ENCODE data around the gene GNAI1. TPM values are rescaled to one million over a fixed set of nuclear protein-coding genes. Genes with fewer than 3 reads are reported as not detected.
A peak's percentile ranks its signal among the peaks of the same experiment; 100 is the strongest.

The GNAI1 gene
- total RNA-seq, 1 donor from 2014 or later, result 8.7 TPM

DNA sequence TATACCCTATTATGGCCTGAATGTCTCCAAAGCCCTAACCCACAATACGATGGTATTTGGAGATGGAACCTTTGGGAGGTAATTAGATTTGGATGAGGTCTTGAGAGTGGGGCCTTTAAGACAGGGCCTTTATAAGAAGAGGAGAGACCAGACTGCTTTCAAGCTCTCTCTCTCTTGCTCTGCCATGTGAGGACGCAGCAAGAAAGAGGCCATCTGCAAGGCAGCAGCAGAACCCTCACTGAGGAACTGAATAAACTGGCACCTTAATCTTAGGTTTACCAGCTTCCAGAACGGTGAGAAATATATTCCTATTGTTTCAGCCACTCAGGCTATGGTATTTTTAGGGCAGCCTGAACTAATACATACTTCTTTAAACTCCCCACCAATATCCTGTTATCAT, 2.0 kb upstream of the GNAI1 start:
- TF ChIP-seq, protein P1, sequence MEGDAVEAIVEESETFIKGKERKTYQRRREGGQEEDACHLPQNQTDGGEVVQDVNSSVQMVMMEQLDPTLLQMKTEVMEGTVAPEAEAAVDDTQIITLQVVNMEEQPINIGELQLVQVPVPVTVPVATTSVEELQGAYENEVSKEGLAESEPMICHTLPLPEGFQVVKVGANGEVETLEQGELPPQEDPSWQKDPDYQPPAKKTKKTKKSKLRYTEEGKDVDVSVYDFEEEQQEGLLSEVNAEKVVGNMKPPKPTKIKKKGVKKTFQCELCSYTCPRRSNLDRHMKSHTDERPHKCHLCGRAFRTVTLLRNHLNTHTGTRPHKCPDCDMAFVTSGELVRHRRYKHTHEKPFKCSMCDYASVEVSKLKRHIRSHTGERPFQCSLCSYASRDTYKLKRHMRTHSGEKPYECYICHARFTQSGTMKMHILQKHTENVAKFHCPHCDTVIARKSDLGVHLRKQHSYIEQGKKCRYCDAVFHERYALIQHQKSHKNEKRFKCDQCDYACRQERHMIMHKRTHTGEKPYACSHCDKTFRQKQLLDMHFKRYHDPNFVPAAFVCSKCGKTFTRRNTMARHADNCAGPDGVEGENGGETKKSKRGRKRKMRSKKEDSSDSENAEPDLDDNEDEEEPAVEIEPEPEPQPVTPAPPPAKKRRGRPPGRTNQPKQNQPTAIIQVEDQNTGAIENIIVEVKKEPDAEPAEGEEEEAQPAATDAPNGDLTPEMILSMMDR (IDR thresholded peaks at IDR 0.05), result no peak
- intact Hi-C loops (cut with DNase I), result loop anchor here (5.0 to 10.0 kb wide), 2 partner anchors 260 to 678 kb away; partner anchors contain the start of gene MAGI2
- Histone ChIP-seq H3K4me1 (peaks cover 0 to 11% of the 10 kb centered on the region in 2 donors), H3K27ac (peak overlapping the region in 1 of 2 donors; percentile 4), H3K36me3 (no peaks in the 10 kb centered on the region), H3K9me3 (no peaks in the 10 kb centered on the region), H3K4me3 (no peak overlapping the region), H3K27me3 (no peaks in the 10 kb centered on the region)
- no peak for DNase-seq (ENCODE audit: low spot score in 2 of 2)

DNA sequence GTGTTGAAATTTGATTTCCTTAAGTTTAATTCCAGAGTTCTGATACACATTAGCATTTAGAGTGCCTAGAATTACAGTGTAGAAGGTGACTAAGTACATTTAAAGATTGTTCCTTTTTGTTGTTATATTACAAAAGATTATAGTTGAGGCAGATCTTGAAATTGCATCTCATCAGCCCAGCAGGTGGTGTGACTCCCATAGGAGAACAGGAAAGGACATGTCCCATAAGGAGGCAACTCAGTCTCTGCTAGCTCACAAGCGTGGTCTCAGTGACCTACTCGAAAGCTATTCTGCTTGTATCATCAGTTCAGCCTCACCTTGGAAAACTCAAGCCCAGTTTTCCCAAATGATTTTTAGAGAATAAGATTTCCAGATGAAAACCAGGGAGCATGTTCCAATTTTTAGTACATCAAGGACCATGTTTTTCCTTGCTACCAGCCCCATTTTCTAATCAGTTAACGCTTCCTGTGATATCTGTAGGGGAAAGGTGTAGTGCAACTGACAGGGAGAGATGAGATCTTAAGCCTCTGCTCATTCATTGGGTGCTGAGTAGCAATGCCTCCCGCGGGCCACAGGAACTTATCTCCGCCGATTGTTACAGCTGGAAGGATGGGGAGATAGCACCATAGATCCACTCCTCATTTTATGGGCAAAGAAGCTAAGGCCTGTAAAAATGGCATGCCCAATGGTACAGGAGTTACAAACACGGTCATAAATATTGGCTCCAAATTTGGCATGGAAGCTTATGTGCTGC, 1.1 kb upstream of the GNAI1 start:
- peak overlapping the region in 1 of 2 donors; percentile 92 for H3K4me3 ChIP-seq
- DNase-seq (ENCODE audit: low spot score in 2 of 2), result no peak

DNA sequence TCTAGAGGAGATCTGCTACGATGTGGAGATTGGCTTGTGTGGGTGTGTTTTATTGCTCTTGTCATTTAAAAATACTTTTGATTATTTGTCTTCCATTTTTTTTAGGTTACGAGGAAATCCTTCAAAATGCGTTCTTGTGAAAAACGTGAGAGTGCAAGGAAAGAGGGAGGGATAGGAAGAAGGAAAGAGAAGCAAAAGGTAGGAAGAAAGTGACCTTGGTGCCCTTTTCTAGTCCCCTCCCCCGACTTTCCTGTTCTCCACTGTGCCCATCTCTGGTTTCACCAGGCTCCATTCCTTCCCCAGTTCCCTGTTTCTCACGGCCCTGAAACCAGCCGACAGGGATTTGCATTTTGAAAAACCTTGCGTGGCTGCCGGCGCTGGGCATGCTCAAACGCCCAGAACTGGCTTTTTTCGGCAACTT, 506 bp upstream of the GNAI1 start:
- DNase-seq (ENCODE audit: low spot score in 2 of 2), result no peak
- Histone ChIP-seq H3K27me3 (no peaks in the 10 kb centered on the region), H3K4me1 (peaks cover 0 to 19% of the 10 kb centered on the region in 2 donors), H3K4me3 (peak overlapping the region; percentile 64 to 92), H3K9me3 (no peaks in the 10 kb centered on the region), H3K27ac (peak overlapping the region; percentile 70 to 85), H3K36me3 (no peaks in the 10 kb centered on the region)
- intact Hi-C loops (cut with DNase I), result loop anchor here (5.0 to 10.0 kb wide), 2 partner anchors 258 to 679 kb away; partner anchors contain the start of gene MAGI2
- TF ChIP-seq, protein P1 (IDR thresholded peaks at IDR 0.05), result no peak

More for the DNA sequence above, 1.1 kb upstream of the GNAI1 start:
- intact Hi-C loops (cut with DNase I), result loop anchor here (5.0 to 10.0 kb wide), 2 partner anchors 259 to 679 kb away; partner anchors contain the start of gene MAGI2
- Histone ChIP-seq H3K36me3 (no peaks in the 10 kb centered on the region), H3K9me3 (no peaks in the 10 kb centered on the region), H3K4me1 (peaks cover 0 to 14% of the 10 kb centered on the region in 2 donors), H3K27ac (peak overlapping the region; percentile 70 to 85), H3K27me3 (no peaks in the 10 kb centered on the region)
- TF ChIP-seq, protein P1 (IDR thresholded peaks at IDR 0.05), result no peak

DNA sequence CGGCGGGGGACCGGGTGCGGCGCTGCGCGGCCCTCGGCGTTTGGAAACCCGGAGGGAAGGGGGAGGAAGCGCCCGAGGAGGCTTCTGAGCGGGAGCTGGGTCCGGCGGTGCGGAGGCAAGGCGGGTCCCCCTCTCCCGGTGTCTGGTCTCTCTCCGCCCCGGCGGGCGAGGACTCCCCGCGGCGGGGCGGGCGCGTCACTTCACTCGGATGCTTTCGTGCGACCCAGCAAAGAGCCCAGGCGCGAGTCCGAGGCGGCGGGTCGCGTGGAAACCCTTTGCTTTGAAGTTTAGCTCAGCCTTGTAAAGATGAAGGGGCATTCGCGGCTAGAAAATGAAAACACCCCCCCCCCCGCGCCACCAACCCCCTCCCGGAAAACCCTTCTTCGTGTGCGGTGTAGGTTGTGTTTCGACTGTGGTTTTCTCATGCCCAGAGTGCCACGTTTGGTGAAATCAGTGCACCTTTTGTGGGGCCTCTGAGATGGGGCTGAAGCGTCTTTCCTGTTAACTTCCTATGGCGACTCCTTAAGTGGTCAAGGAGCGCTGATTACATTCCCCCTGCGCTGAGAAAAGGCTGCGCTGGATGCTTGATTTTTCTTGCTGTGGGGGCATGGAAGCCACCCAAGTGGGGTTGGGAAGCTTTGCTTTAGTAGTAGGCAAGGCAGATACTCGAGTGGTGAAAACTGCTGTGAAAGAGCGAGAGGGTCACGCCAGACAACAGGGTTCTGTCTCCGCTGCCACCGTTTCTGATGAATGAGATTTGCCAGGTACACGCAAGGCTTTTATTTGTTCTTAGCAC, 876 bp downstream of the GNAI1 start:
- intact Hi-C loops (cut with DNase I), result loop anchor here (10.0 kb wide), 1 partner anchor 681 kb away; the partner anchor contains the start of gene MAGI2
- H3K27me3 ChIP-seq, result no peaks in the 10 kb centered on the region
- peaks cover 0 to 24% of the 10 kb centered on the region in 2 donors for H3K4me1 ChIP-seq
- DNase-seq (ENCODE audit: low spot score in 2 of 2), result no peak
- H3K9me3 ChIP-seq, result no peaks in the 10 kb centered on the region
- peak overlapping the region; percentile 85 to 93 for H3K27ac ChIP-seq
- H3K36me3 ChIP-seq, result no peaks in the 10 kb centered on the region
- peak overlapping the region; percentile 64 to 92 for H3K4me3 ChIP-seq
- TF ChIP-seq, protein P1 (IDR thresholded peaks at IDR 0.05), result no peak

DNA sequence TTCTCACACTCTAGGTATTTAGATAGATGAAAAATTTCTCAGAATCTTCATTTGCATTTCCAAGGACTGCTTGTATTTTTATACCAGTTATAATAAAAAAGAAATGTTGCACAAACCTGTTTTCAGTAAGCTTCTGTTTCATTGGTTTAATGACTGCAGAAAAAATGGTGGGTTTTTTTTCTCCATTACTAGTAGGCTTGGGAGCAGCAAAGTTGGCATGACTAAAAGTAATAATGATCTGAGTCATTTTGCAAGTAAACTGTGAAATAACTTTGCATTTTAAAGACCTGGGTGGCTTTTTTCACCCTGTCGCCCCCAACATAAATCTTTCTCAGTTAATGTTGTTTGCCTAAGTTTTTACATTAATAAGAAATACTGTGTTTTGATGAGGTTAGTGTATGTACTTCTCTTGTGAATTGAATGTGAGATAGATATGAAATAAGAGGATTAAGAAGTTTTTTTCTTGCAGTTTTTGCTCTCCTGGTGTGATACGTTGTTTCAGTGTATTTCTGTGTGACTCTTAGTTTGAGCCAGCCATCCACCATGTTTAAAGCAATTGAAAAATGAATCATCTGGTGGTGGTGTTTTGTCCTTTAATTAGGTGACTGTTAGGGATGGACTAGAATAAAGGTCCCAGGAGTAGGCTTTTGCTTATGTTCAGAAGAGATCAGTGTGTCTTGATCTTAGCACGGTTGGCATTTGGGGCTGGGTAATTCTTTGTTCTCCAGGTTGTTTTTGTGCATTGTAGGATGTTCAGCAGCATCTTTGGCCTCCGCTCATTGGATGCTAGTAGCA, 1.8 kb downstream of the GNAI1 start:
- no peak for DNase-seq (ENCODE audit: low spot score in 2 of 2)
- H3K4me3 ChIP-seq, result peak overlapping the region; percentile 64 to 92
- H3K36me3 ChIP-seq, result no peaks in the 10 kb centered on the region
- intact Hi-C loops (cut with DNase I), result loop anchor here (10.0 kb wide), 1 partner anchor 682 kb away; the partner anchor contains the start of gene MAGI2
- H3K4me1 ChIP-seq, result peaks cover 0 to 24% of the 10 kb centered on the region in 2 donors
- no peaks in the 10 kb centered on the region for H3K9me3 ChIP-seq
- peak overlapping the region in 1 of 2 donors; percentile 93 for H3K27ac ChIP-seq
- H3K27me3 ChIP-seq, result no peaks in the 10 kb centered on the region
- TF ChIP-seq, protein P1 (IDR thresholded peaks at IDR 0.05), result no peak

Measured in ascending aorta (tissue), 2 donors.